Mammary epithelial cell (primary cell): ENCODE results near the gene MGAT5.

Experiments
- CTCF ChIP-seq, 2 donors: IDR thresholded peaks in 1 of 2; conservative IDR thresholded peaks in 1 of 2; 2 replicates each; pipeline ENCODE4 v1.5.1; 2011 to 2012; ENCODE audit warnings: inconsistent platforms in 2 of 2, low read length in 2 of 2, mild to moderate bottlenecking in 2 of 2, control low read depth in 1 of 2, low read depth in 1 of 2; ENCODE audit not compliant: insufficient read depth in 1 of 2; ENCODE audit errors: extremely low read depth in 1 of 2
- EZH2 ChIP-seq: IDR thresholded peaks from 2 replicates; pipeline ENCODE4 v1.6.1; 2012; ENCODE audit warnings: low read length, inconsistent platforms, borderline replicate concordance

GRCh38 chr2:134375935-134376334, 122.1 kb downstream of the MGAT5 start:
- TF ChIP-seq EZH2 (no peak), CTCF (conservative IDR thresholded peaks at IDR 0.05 in 1 of 2, IDR thresholded peaks at IDR 0.05 in 1 of 2; ENCODE audit: extremely low read depth in 1 of 2, insufficient read depth in 1 of 2, low read depth in 1 of 2, low read length in 2 of 2) (peak; percentile 41 to 65)
